ENCODE measurements around the gene PHF12.

Gene PHF12

GRCh38 chr17:28885363-28885762 is 66.0 kb downstream of the PHF12 start:
- Histone ChIP-seq H3K4me3 (no peak overlapping the region), H3K27me3 (no peaks in the 10 kb centered on the region), H3K9me3 (no peaks in the 10 kb centered on the region), H3K27ac (no peak overlapping the region), H3K4me1 (peaks cover 0 to 5% (median 0%) of the 10 kb centered on the region in 4 donors), H3K36me3 (peaks cover 58 to 78% (median 74%) of the 10 kb centered on the region in 3 donors)
- intact Hi-C loops (cut with DNase I; ENCODE audit: low total_unique reads) = no loop called here
- TF ChIP-seq CTCF (IDR thresholded peaks at IDR 0.05) = no peak
- no peak for DNase-seq

GRCh38 chr17:28883967-28884702 is 67.2 kb downstream of the PHF12 start:
- Histone ChIP-seq H3K36me3 (peaks cover 70 to 90% (median 86%) of the 10 kb centered on the region in 3 donors), H3K4me1 (no peaks in the 10 kb centered on the region), H3K9me3 (no peaks in the 10 kb centered on the region), H3K27ac (no peak overlapping the region), H3K4me3 (no peak overlapping the region), H3K27me3 (no peaks in the 10 kb centered on the region)
- no peak for DNase-seq
- no peak for TF ChIP-seq CTCF (IDR thresholded peaks at IDR 0.05)
- intact Hi-C loops (cut with DNase I; ENCODE audit: low total_unique reads) = no loop called here

- Histone ChIP-seq H3K27me3 (no peaks in the 10 kb centered on the region), H3K36me3 (peaks cover 76 to 98% (median 90%) of the 10 kb centered on the region in 3 donors)
- intact Hi-C loops (cut with DNase I; ENCODE audit: low total_unique reads) = no loop called here
Observed at GRCh38 chr17:28882154-28882895, 69.0 kb downstream of the PHF12 start.

GRCh38 chr17:28881533-28882056 is 69.7 kb downstream of the PHF12 start:
- Histone ChIP-seq H3K9me3 (no peaks in the 10 kb centered on the region), H3K27ac (no peak overlapping the region), H3K36me3 (peaks cover 73 to 91% (median 84%) of the 10 kb centered on the region in 3 donors), H3K27me3 (no peaks in the 10 kb centered on the region), H3K4me1 (no peaks in the 10 kb centered on the region), H3K4me3 (no peak overlapping the region)
- intact Hi-C loops (cut with DNase I; ENCODE audit: low total_unique reads) = no loop called here
- no peak for DNase-seq
- no peak for TF ChIP-seq CTCF (IDR thresholded peaks at IDR 0.05)

More at GRCh38 chr17:28882154-28882895, 69.0 kb downstream of the PHF12 start:
- Histone ChIP-seq H3K4me3 (no peak overlapping the region), H3K9me3 (no peaks in the 10 kb centered on the region), H3K27ac (no peak overlapping the region), H3K4me1 (no peaks in the 10 kb centered on the region)
- DNase-seq = no peak
- TF ChIP-seq CTCF (IDR thresholded peaks at IDR 0.05) = no peak

- intact Hi-C loops (cut with DNase I; ENCODE audit: low total_unique reads) = no loop called here
- Histone ChIP-seq H3K4me1 (no peaks in the 10 kb centered on the region), H3K9me3 (no peaks in the 10 kb centered on the region), H3K27ac (no peak overlapping the region), H3K27me3 (no peaks in the 10 kb centered on the region), H3K4me3 (no peak overlapping the region), H3K36me3 (peaks cover 69 to 82% (median 74%) of the 10 kb centered on the region in 3 donors)
- DNase-seq = no peak
- no peak for TF ChIP-seq CTCF (IDR thresholded peaks at IDR 0.05)
Observed at GRCh38 chr17:28880572-28880945, 70.8 kb downstream of the PHF12 start.
